ENCODE data around the gene MAN1B1. TPM values are rescaled to one million over a fixed set of nuclear protein-coding genes. Genes with fewer than 3 reads are reported as not detected.

MAN1B1 gene
- total RNA-seq, 1 experiment from 2014 or later: 50.9 TPM

GRCh38 chr9:137052998-137053943, 33.5 kb upstream of the MAN1B1 start:
- no peak for DNase-seq (ENCODE audit: low read depth, low spot score)
- Histone ChIP-seq H2AFZ (ENCODE audit: low read depth, low read length, poor library complexity, severe bottlenecking) (no peak overlapping the region), H3K79me2 (ENCODE audit: insufficient read depth, low read length) (no peaks in the 10 kb centered on the region), H3K36me3 (ENCODE audit: control insufficient read depth in 1 of 2, insufficient read depth in 2 of 2, low read length in 2 of 2) (no peaks in the 10 kb centered on the region), H3K27ac (ENCODE audit: low read depth, low read length) (peak overlapping the region; percentile 85; the same call in 1 of the 2 replicates), H3K27me3 (ENCODE audit: insufficient read depth, low read length) (no peaks in the 10 kb centered on the region), H3K9me3 (ENCODE audit: control insufficient read depth in 1 of 2, insufficient read depth in 1 of 2, low read depth in 1 of 2, low read length in 2 of 2) (no peaks in the 10 kb centered on the region), H3K9ac (ENCODE audit: low read length) (peak overlapping the region; percentile 66), H3K4me2 (ENCODE audit: low read length) (peak overlapping the region; percentile 95), H3K9me2 (ENCODE audit: insufficient read depth) (no peaks in the 10 kb centered on the region), H3K4me1 (ENCODE audit: control insufficient read depth in 1 of 2, insufficient read depth in 2 of 2, low read length in 2 of 2) (peaks cover 21 to 35% of the 10 kb centered on the region in 2 experiments), H3K4me3 (replicated peaks in 1 of 2; ENCODE audit: low read depth in 1 of 2, low read length in 2 of 2) (peak overlapping the region; percentile 57 to 68), H4K20me1 (ENCODE audit: insufficient read depth) (no peaks in the 10 kb centered on the region)
- ChIA-PET CTCF (interaction anchor here (1.0 to 4.3 kb wide), 7 partner anchors 11 to 183 kb away, joined by 4 to 22 read pairs (median 5); no protein-coding TSS in a partner anchor), RAD21 (ENCODE audit: low non-redundant PET in 1 of 2, low total read pairs in 2 of 2, uncharacterized antibody in 2 of 2, unreplicated experiment in 2 of 2) (no interaction called here), POLR2A (interaction anchor here (0.6 to 1.0 kb wide), 4 partner anchors 14 to 188 kb away, joined by 3 to 7 read pairs (median 4); partner anchors contain the start of gene TUBB4B)
- TF ChIP-seq MAX (IDR thresholded peaks at IDR 0.05): no peak
- no peak for TF ChIP-seq FOSL1 (IDR thresholded peaks at IDR 0.05; ENCODE audit: low read depth)
- no peak for TF ChIP-seq CBX3 (IDR thresholded peaks at IDR 0.05; ENCODE audit: low read depth)
- TF ChIP-seq CEBPB (IDR thresholded peaks at IDR 0.05; ENCODE audit: low read depth): no peak
- TF ChIP-seq REST (IDR thresholded peaks at IDR 0.05; ENCODE audit: low read depth): no peak
- no peak for TF ChIP-seq TCF7L2 (IDR thresholded peaks at IDR 0.05; ENCODE audit: borderline replicate concordance, extremely low read depth, insufficient read depth, insufficient read length)
- TF ChIP-seq EGR1 (IDR thresholded peaks at IDR 0.05; ENCODE audit: low read depth): no peak
- TF ChIP-seq YY1 (IDR thresholded peaks at IDR 0.05; ENCODE audit: extremely low read depth, insufficient replicate concordance, low read depth, low read length): no peak
- no peak for TF ChIP-seq SRF (IDR thresholded peaks at IDR 0.05; ENCODE audit: low read depth)
- no peak for TF ChIP-seq EZH2 (IDR thresholded peaks at IDR 0.05)
- no peak for TF ChIP-seq POLR2A (IDR thresholded peaks at IDR 0.05; ENCODE audit: borderline replicate concordance, extremely low read depth, insufficient read depth, insufficient read length)
- no peak for TF ChIP-seq JUND (IDR thresholded peaks at IDR 0.05)
- peak; percentile 70 for ATAC-seq
- no TSS peak for BruUV-seq (replicated peaks)
- intact Hi-C loops (cut with micrococcal nuclease): no loop called here

All from HCT116 (cell line).